ENCODE data around the gene TUBG1.

DNA sequence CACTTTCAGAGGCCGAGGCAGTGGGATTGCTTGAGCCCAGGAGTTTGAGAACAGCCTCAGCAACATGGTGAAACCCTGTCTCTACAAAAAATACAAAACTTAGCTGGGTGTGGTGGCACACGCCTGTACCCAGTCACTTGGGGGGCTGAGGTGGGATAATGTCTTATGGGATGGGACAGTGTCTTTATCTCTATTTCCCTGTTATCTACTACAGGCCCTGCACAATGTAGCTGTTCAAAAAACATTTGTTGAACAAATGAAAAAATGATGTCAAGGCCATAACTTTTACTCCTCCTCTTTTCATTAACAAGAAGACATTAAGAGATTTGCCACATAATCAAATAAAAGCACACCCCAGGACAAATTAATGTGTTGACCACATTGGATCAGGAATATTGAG is 13.8 kb downstream of the TUBG1 start:
- TF ChIP-seq CTCF (IDR thresholded peaks at IDR 0.05) (no peak), ZBTB33 (IDR thresholded peaks at IDR 0.05; ENCODE audit: borderline replicate concordance, low read depth) (no peak), JUND (IDR thresholded peaks at IDR 0.05) (no peak), POLR2AphosphoS5 (IDR thresholded peaks at IDR 0.05; ENCODE audit: low read depth, low read length) (no peak), RAD21 (IDR thresholded peaks at IDR 0.05; ENCODE audit: low read length) (no peak), EZH2phosphoT487 (IDR thresholded peaks at IDR 0.05; ENCODE audit: borderline replicate concordance, low read depth) (no peak), TAF1 (IDR thresholded peaks at IDR 0.05; ENCODE audit: borderline replicate concordance, low read depth, low read length) (no peak), YY1 (IDR thresholded peaks at IDR 0.05; ENCODE audit: low read depth) (no peak), GABPA (IDR thresholded peaks at IDR 0.05; ENCODE audit: low read depth) (no peak), SIN3A (IDR thresholded peaks at IDR 0.05; ENCODE audit: borderline replicate concordance, low read depth, low read length) (no peak), TEAD4 (IDR thresholded peaks at IDR 0.05; ENCODE audit: borderline replicate concordance, insufficient read depth) (no peak), EP300 (IDR thresholded peaks at IDR 0.05; ENCODE audit: borderline replicate concordance in 1 of 2, low read depth in 1 of 2, low read length in 1 of 2) (no peak), REST (IDR thresholded peaks at IDR 0.05; ENCODE audit: low read depth, low read length) (no peak)

Measured in SK-N-SH (cell line).